Stimulated activated naive CD8-positive, alpha-beta T cell treated with anti-CD3 and anti-CD28 coated beads, Interleukin-15, Interleukin-2, amounts not matched to agents 100 ng/mL and 50 ng/mL, for 24 hours (primary cell): ENCODE measurements around the gene P4HB.
"Not testable (repeated sequence)": the region's sequence is repeated elsewhere in the genome, so short reads cannot be mapped to it uniquely, and the experiment has no call there.

ENCODE experiments used
- H3K27ac Mint-ChIP-seq: one replicate; pipeline ENCODE4 v1.8.0; 2021; ENCODE audit warnings: mild to moderate bottlenecking, mixed read lengths
- H3K27me3 Mint-ChIP-seq: one replicate; pipeline ENCODE4 v1.8.0; 2021; ENCODE audit warnings: mixed read lengths
- H3K36me3 Mint-ChIP-seq: one replicate; pipeline ENCODE4 v1.8.0; 2021; ENCODE audit warnings: low read depth, mixed read lengths
- H3K4me1 Mint-ChIP-seq: one replicate; pipeline ENCODE4 v1.8.0; 2021; ENCODE audit warnings: low read depth, mixed read lengths
- H3K4me3 Mint-ChIP-seq: one replicate; pipeline ENCODE4 v1.8.0; 2021; ENCODE audit warnings: mild to moderate bottlenecking, mixed read lengths
- H3K9me3 Mint-ChIP-seq: one replicate; pipeline ENCODE4 v1.8.0; 2021; ENCODE audit warnings: mixed read lengths

Gene P4HB

GRCh38 chr17:81846743-81847689 lies 13.3 kb downstream of the P4HB start:
- Mint-ChIP-seq H3K36me3 (peaks cover 49% of the 10 kb centered on the region), H3K27me3 (no peaks in the 10 kb centered on the region), H3K4me3 (no peak overlapping the region), H3K9me3 (no peaks in the 10 kb centered on the region), H3K27ac (no peak overlapping the region), H3K4me1 (no peaks in the 10 kb centered on the region)

GRCh38 chr17:81845881-81846742 lies 14.2 kb downstream of the P4HB start:
- Mint-ChIP-seq H3K36me3 (peaks cover 40% of the 10 kb centered on the region), H3K27me3 (no peaks in the 10 kb centered on the region), H3K27ac (no peak overlapping the region), H3K9me3 (no peaks in the 10 kb centered on the region), H3K4me1 (no peaks in the 10 kb centered on the region), H3K4me3 (no peak overlapping the region)

- H3K27me3 Mint-ChIP-seq: no peaks in the 10 kb centered on the region
- H3K4me3 Mint-ChIP-seq: no peak overlapping the region
- no peak overlapping the region for H3K27ac Mint-ChIP-seq
- H3K4me1 Mint-ChIP-seq: no peaks in the 10 kb centered on the region
- H3K9me3 Mint-ChIP-seq: no peaks in the 10 kb centered on the region
- H3K36me3 Mint-ChIP-seq: peaks cover 39% of the 10 kb centered on the region
Observed at GRCh38 chr17:81845361-81845760, 15.0 kb downstream of the P4HB start.

GRCh38 chr17:81844887-81845286 lies 15.4 kb downstream of the P4HB start:
- Mint-ChIP-seq H3K9me3 (no peaks in the 10 kb centered on the region), H3K27ac (no peak overlapping the region), H3K27me3 (no peaks in the 10 kb centered on the region), H3K36me3 (peaks cover 39% of the 10 kb centered on the region), H3K4me3 (no peak overlapping the region), H3K4me1 (no peaks in the 10 kb centered on the region)

- Mint-ChIP-seq H3K36me3 (peaks cover 39% of the 10 kb centered on the region), H3K9me3 (no peaks in the 10 kb centered on the region), H3K27me3 (no peaks in the 10 kb centered on the region), H3K4me1 (no peaks in the 10 kb centered on the region), H3K4me3 (no peak overlapping the region), H3K27ac (no peak overlapping the region)
Observed at GRCh38 chr17:81844327-81844851, 15.9 kb downstream of the P4HB start.

- H3K27me3 Mint-ChIP-seq: no peaks in the 10 kb centered on the region
- no peaks in the 10 kb centered on the region for H3K9me3 Mint-ChIP-seq
- no peak overlapping the region for H3K27ac Mint-ChIP-seq
- H3K4me3 Mint-ChIP-seq: no peak overlapping the region
- peaks cover 39% of the 10 kb centered on the region for H3K36me3 Mint-ChIP-seq
- H3K4me1 Mint-ChIP-seq: no peaks in the 10 kb centered on the region
Observed at GRCh38 chr17:81843713-81844326, 16.5 kb downstream of the P4HB start.

- Mint-ChIP-seq H3K4me3 (no peak overlapping the region), H3K36me3 (peaks cover 35% of the 10 kb centered on the region), H3K4me1 (no peaks in the 10 kb centered on the region), H3K9me3 (no peaks in the 10 kb centered on the region), H3K27me3 (no peaks in the 10 kb centered on the region), H3K27ac (no peak overlapping the region)
Observed at GRCh38 chr17:81842725-81843504, 17.4 kb downstream of the P4HB start.

GRCh38 chr17:81842378-81842724 lies 18.0 kb downstream of the P4HB start:
- Mint-ChIP-seq H3K4me1 (no peaks in the 10 kb centered on the region), H3K4me3 (no peak overlapping the region), H3K9me3 (no peaks in the 10 kb centered on the region), H3K27me3 (no peaks in the 10 kb centered on the region), H3K27ac (no peak overlapping the region), H3K36me3 (peaks cover 31% of the 10 kb centered on the region)

- no peaks in the 10 kb centered on the region for H3K9me3 Mint-ChIP-seq
- H3K27ac Mint-ChIP-seq: no peak overlapping the region
- H3K36me3 Mint-ChIP-seq: peaks cover 26% of the 10 kb centered on the region
- H3K27me3 Mint-ChIP-seq: no peaks in the 10 kb centered on the region
- no peak overlapping the region for H3K4me3 Mint-ChIP-seq
- no peaks in the 10 kb centered on the region for H3K4me1 Mint-ChIP-seq
Observed at GRCh38 chr17:81841866-81842265, 18.5 kb downstream of the P4HB start.

GRCh38 chr17:81840826-81841778 lies 19.2 kb downstream of the P4HB start:
- Mint-ChIP-seq H3K36me3 (peaks cover 20% of the 10 kb centered on the region), H3K9me3 (no peaks in the 10 kb centered on the region), H3K4me1 (no peaks in the 10 kb centered on the region), H3K27ac (no peak overlapping the region), H3K27me3 (no peaks in the 10 kb centered on the region), H3K4me3 (no peak overlapping the region)

GRCh38 chr17:81840059-81840458 lies 20.3 kb downstream of the P4HB start:
- H3K27ac Mint-ChIP-seq, H3K4me1 Mint-ChIP-seq, H3K4me3 Mint-ChIP-seq, H3K9me3 Mint-ChIP-seq, H3K27me3 Mint-ChIP-seq: not testable (repeated sequence)
- peaks cover 15% of the 10 kb centered on the region for H3K36me3 Mint-ChIP-seq

GRCh38 chr17:81839301-81839700 lies 21.0 kb downstream of the P4HB start:
- H3K4me1 Mint-ChIP-seq: no peaks in the 10 kb centered on the region
- H3K27ac Mint-ChIP-seq: no peak overlapping the region
- H3K9me3 Mint-ChIP-seq: no peaks in the 10 kb centered on the region
- H3K4me3 Mint-ChIP-seq: no peak overlapping the region
- H3K36me3 Mint-ChIP-seq: peaks cover 9% of the 10 kb centered on the region
- H3K27me3 Mint-ChIP-seq: no peaks in the 10 kb centered on the region

GRCh38 chr17:81838753-81839255 lies 21.5 kb downstream of the P4HB start:
- Mint-ChIP-seq H3K36me3 (peaks cover 6% of the 10 kb centered on the region), H3K4me3 (no peak overlapping the region), H3K27me3 (no peaks in the 10 kb centered on the region), H3K9me3 (no peaks in the 10 kb centered on the region), H3K27ac (no peak overlapping the region), H3K4me1 (peaks cover 2% of the 10 kb centered on the region)
